GM12878 (cell line): Measurements from ENCODE around the gene FZR1. TPM values are rescaled to one million over a fixed set of nuclear protein-coding genes. Genes with fewer than 3 reads are reported as not detected.

Source experiments
- ATAC-seq: fragments of 200-7000 bp; cut with Tn5 transposase; 3 replicates; pipeline ENCODE4 v1.9.1; 2020; ENCODE audit warnings: mild to moderate bottlenecking, moderate library complexity
- BruUV-seq: library from RNA; stranded (reverse); fragments of 400-500 nt; replicated peaks from 2 replicates; lab custom pipeline; 2021; lab: Mats Ljungman, UMichigan
- CTCF ChIA-PET: fragments of 300-600 bp; sonication (Branson Sonifier 250); formaldehyde crosslinking; extraction: SDS; loops from one replicate; lab custom pipeline; 2021; ENCODE audit warnings: inconsistent platforms; lab: Yijun Ruan, JAX
- POLR2A ChIA-PET: fragments of 350-600 bp; formaldehyde crosslinking; extraction: SDS; loops from one replicate; lab custom pipeline; 2021; ENCODE audit warnings: inconsistent platforms; lab: Charles Lee
- RAD21 ChIA-PET: fragments of 300-600 bp; sonication (Branson Sonifier 250); formaldehyde crosslinking; loops from one replicate; lab custom pipeline; 2023; ENCODE audit warnings: antibody characterized with exemption; ENCODE audit not compliant: unreplicated experiment; lab: Charles Lee
- SMC1A ChIA-PET: fragments of 300-600 bp; sonication (Branson Sonifier 250); formaldehyde crosslinking; loops from one replicate; lab custom pipeline; 2023; ENCODE audit not compliant: unreplicated experiment, uncharacterized antibody; lab: Charles Lee
- DNase-seq: peaks from one replicate; pipeline ENCODE4 v3.0.0-alpha.2; 2011; ENCODE audit warnings: low read depth, low spot score
- FAIRE-seq: peaks from 3 replicates; lab custom pipeline; 2011; peaks lifted over from hg19 to GRCh38; lab: Jason Lieb, UNC
- H2AFZ ChIP-seq: 2 replicates; pipeline ENCODE4 v1.6.0; 2011; ENCODE audit warnings: low read depth, low read length, control low read depth; ENCODE audit not compliant: control insufficient read depth
- H3K27ac ChIP-seq: 2 replicates; pipeline ENCODE4 v1.5.1; 2011; ENCODE audit warnings: control low read depth; ENCODE audit not compliant: control insufficient read depth, insufficient read depth
- H3K27me3 ChIP-seq, 2 experiments: replicated peaks in 1 of 2; 2 replicates each; pipeline versions ENCODE4 v1.6.0 to v1.6.1; 2011; ENCODE audit warnings: low read length in 1 of 2; ENCODE audit not compliant: control insufficient read depth in 2 of 2, insufficient read depth in 2 of 2
- H3K36me3 ChIP-seq, 2 experiments: 2 replicates each; pipeline ENCODE4 v1.5.1; 2011; ENCODE audit warnings: low read length in 1 of 2; ENCODE audit not compliant: control insufficient read depth in 2 of 2, insufficient read depth in 2 of 2
- H3K4me1 ChIP-seq: 2 replicates; pipeline ENCODE4 v1.6.1; 2011; ENCODE audit warnings: mild to moderate bottlenecking, low read length, moderate library complexity, mixed read lengths; ENCODE audit not compliant: control insufficient read depth, insufficient read depth
- H3K4me2 ChIP-seq: 2 replicates; pipeline ENCODE4 v1.6.0; 2011; ENCODE audit warnings: control low read depth; ENCODE audit not compliant: control insufficient read depth, insufficient read depth
- H3K4me3 ChIP-seq: fragments of 200-600 bp; sonication (generic); 2 replicates; pipeline ENCODE4 v1.5.1; 2016
- H3K79me2 ChIP-seq: 2 replicates; pipeline ENCODE4 v1.6.0; 2011; ENCODE audit warnings: low read length; ENCODE audit not compliant: control insufficient read depth, insufficient read depth
- H3K9ac ChIP-seq: 2 replicates; pipeline ENCODE4 v1.8.0; 2011; ENCODE audit warnings: low read length, control low read depth, mixed read lengths; ENCODE audit not compliant: control insufficient read depth, insufficient read depth
- H3K9me3 ChIP-seq: replicated peaks from 3 replicates; pipeline ENCODE4 v1.5.1; 2011; ENCODE audit warnings: mild to moderate bottlenecking, low read length; ENCODE audit not compliant: control insufficient read depth, insufficient read depth
- H4K20me1 ChIP-seq: 2 replicates; pipeline ENCODE4 v1.6.0; 2011; ENCODE audit not compliant: control insufficient read depth, insufficient read depth
- CBX5 ChIP-seq: sonication (generic); IDR thresholded peaks from 2 replicates; pipeline ENCODE4 v1.6.1; 2016; ENCODE audit warnings: low read depth, moderate library complexity, mild to moderate bottlenecking, inconsistent platforms
- GABPA ChIP-seq: IDR thresholded peaks from 2 replicates; pipeline ENCODE4 v1.6.1; 2014; ENCODE audit warnings: antibody characterized with exemption, low read depth, mild to moderate bottlenecking, inconsistent platforms
- JUND ChIP-seq: IDR thresholded peaks from 2 replicates; pipeline ENCODE4 v1.6.1; 2012; ENCODE audit warnings: low read depth, mild to moderate bottlenecking, low read length, improper control_type of control experiment, moderate library complexity
- KDM1A ChIP-seq: fragments of 200-600 bp; sonication (generic); IDR thresholded peaks from 2 replicates; pipeline ENCODE4 v1.6.1; 2016; ENCODE audit warnings: borderline replicate concordance
- MEF2B ChIP-seq: fragments of 450-650 bp; IDR thresholded peaks from 2 replicates; pipeline ENCODE4 v1.6.1; 2018; ENCODE audit warnings: mild to moderate bottlenecking, moderate library complexity; ENCODE audit not compliant: partially characterized antibody, poor library complexity, severe bottlenecking
- NFYA ChIP-seq: IDR thresholded peaks from 2 replicates; pipeline ENCODE4 v1.6.1; 2011; ENCODE audit warnings: low read depth, mild to moderate bottlenecking, low read length, improper control_type of control experiment, borderline replicate concordance
- SPI1 ChIP-seq: IDR thresholded peaks from 2 replicates; pipeline ENCODE4 v1.6.1; 2011; ENCODE audit warnings: low read depth, mild to moderate bottlenecking, low read length, moderate library complexity, borderline replicate concordance; ENCODE audit not compliant: insufficient read depth
- ZNF592 ChIP-seq: fragments of 450-650 bp; IDR thresholded peaks from 2 replicates; pipeline ENCODE4 v1.6.1; 2017; ENCODE audit warnings: mild to moderate bottlenecking, moderate library complexity
- ZNF622 ChIP-seq: fragments of 450-650 bp; IDR thresholded peaks from 2 replicates; pipeline ENCODE4 v1.6.1; 2017; ENCODE audit warnings: mild to moderate bottlenecking, inconsistent platforms
- WGBS: methylation state at CpG from one replicate; pipeline ENCODE4 v1.1.6; 2016; ENCODE audit warnings: low lambda C conversion rate; ENCODE audit not compliant: insufficient replicate concordance, insufficient coverage; ENCODE audit errors: missing lambda C conversion rate; 5-methylcytosine and 5-hydroxymethylcytosine counted together
- in situ Hi-C: fragments of 300-500 bp; cut with MboI; formaldehyde crosslinking; loops from 9 replicates; pipeline ENCODE4 v1.14.3; 2018; ENCODE audit warnings: mixed read lengths
- intact Hi-C: fragments of 100-400 bp; cut with micrococcal nuclease; formaldehyde crosslinking; loops from one replicate; pipeline ENCODE4 v1.14.2; 2022; ENCODE audit not compliant: unreplicated experiment
- polyA plus RNA-seq, 11 experiments: library from polyadenylated mRNA; depleted of rRNA in 4 of 11; unstranded in 6 of 11; stranded (reverse) in 5 of 11; fragments of >200 nt; fragmentation: Nextera tagmentation in 4 of 11; fragmentation: Illumina TruSeq in 1 of 11; extraction: Ambion mirVana in 4 of 11; extraction: Trizol in 1 of 11; gene quantifications; 1 replicate in 1 of 11; 2 replicates in 10 of 11; pipeline versions ENCODE4 v1.2.1 to v1.2.3, GENCODE V29; 2011 to 2016; ENCODE audit warnings: inconsistent platforms in 2 of 11, missing spikeins in 2 of 11, low read depth in 1 of 11
- total RNA-seq, 4 experiments: library from RNA; depleted of rRNA in 3 of 4; stranded (reverse); fragments of >200 nt in 3 of 4; fragmentation: Illumina TruSeq in 1 of 4; extraction: Trizol in 1 of 4; gene quantifications; 2 replicates each; pipeline versions ENCODE4 v1.2.1 to v1.2.3, GENCODE V29; 2013 to 2021

The FZR1 gene
- total and polyA plus RNA-seq, 10 of the 15 experiments (the other 5 are each of a cell fraction or from before 2014, with no cell fraction given) = 0.11 to 44.2 (median 29.3) TPM

DNA sequence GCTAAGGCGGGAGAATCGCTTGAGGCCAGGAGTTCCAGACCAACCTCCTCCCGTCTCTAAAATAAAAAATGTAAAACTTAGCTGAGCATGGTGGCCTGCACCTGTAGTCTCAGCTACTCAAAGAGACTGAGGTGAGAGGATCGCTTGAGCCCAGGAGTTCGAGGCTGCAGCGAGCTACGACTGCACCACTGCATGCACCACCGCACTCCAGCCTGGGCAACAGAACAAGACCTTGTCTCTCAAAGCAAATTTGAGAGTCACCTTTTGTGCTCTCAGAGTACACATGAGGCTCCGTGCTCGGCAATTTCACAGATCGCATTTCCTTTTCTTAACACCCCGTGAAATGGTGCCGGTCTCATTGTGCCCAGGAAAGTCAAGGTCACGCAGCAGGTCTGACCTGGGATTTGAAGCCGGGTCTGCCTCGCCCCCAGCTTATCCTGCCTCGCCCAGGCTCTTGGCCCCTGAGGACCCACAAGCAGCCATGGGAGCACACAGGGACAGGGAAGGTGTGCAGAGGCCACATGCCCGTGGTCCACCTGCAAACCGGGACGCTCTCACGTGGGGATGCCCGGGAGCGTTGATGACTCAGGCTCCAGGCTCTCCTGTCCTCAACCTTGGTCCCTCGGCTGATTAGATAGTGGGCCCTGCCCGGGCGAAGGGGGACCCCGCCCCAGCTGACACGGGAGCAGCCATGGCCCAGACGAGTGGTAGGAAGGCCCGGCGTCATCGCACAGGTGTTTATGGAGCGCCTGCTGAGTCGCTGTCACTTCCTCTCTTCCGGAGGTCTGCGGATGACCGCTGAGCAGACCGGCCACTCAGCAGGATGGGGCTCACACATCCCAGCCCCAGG, 24.6 kb upstream of the FZR1 start:
- Histone ChIP-seq H3K27ac (no peak overlapping the region), H3K27me3 (peaks cover 0 to 2% of the 10 kb centered on the region in 2 experiments; a peak in 3 of 4 replicates)
- POLR2A ChIA-PET = interaction anchor here (0.5 kb wide), 1 partner anchor 163 kb away, joined by 4 read pairs; no protein-coding TSS in a partner anchor
- no peak for TF ChIP-seq CBX5
- TF ChIP-seq MEF2B = no peak
- TF ChIP-seq NFYA = no peak
- TF ChIP-seq JUND = no peak
- no peak for TF ChIP-seq KDM1A
- no peak for TF ChIP-seq SPI1
- TF ChIP-seq ZNF592 = no peak
- TF ChIP-seq GABPA = no peak
- no peak for TF ChIP-seq ZNF622
- TF ChIP-seq, all 136 proteins: peak for 0
- DNase-seq (no peak), ATAC-seq (no peak), FAIRE-seq (no peak)
- intact Hi-C loops = no loop called here
- ChIA-PET RAD21 (interaction anchor here (0.6 kb wide), 1 partner anchor 436 kb away, joined by 4 read pairs; no protein-coding TSS in a partner anchor), CTCF (interaction anchor here (1.0 to 1.3 kb wide), 2 partner anchors 9 to 177 kb away, joined by 3 to 4 read pairs; no protein-coding TSS in a partner anchor), SMC1A (no interaction called here)
- in situ Hi-C loops = no loop called here
- H3K9me3 ChIP-seq = no peaks in the 10 kb centered on the region; the same call in 2 of the 3 replicates
- H3K4me3 ChIP-seq = no peak overlapping the region
- BruUV-seq = no TSS peak
- H3K4me2 ChIP-seq = no peak overlapping the region
- 36% methylated on average over 38 of the region's 38 CpGs for WGBS
- H4K20me1 ChIP-seq = no peaks in the 10 kb centered on the region
- no peaks in the 10 kb centered on the region for H3K36me3 ChIP-seq
- H2AFZ ChIP-seq = no peak overlapping the region
- H3K4me1 ChIP-seq = no peaks in the 10 kb centered on the region
- H3K79me2 ChIP-seq = no peaks in the 10 kb centered on the region
- H3K9ac ChIP-seq = no peak overlapping the region
